Esophagus squamous epithelium (tissue), 4 donors: ENCODE results near the gene OPTN. TPM values are rescaled to one million over a fixed set of nuclear protein-coding genes. Genes with fewer than 3 reads are reported as not detected.

ENCODE experiments used
- small RNA-seq, 4 donors: library from RNA; depleted of rRNA; stranded (forward); fragments of <200 nt; gene quantifications; one replicate each; pipeline ENCODE3, GENCODE V24; 2016
- total RNA-seq, 4 donors: library from RNA; depleted of rRNA; stranded (reverse); fragments of >200 nt; gene quantifications; one replicate each; pipeline ENCODE4 v1.1.0, GENCODE V29; 2016

OPTN gene
- total RNA-seq, 4 donors from 2014 or later, result 23.3 to 46.9 (median 33.6) TPM

Small RNA genes within 50 kb of the gene (small RNA-seq; reads per million reads assigned to genes)
- gene SNRPGP5, result 0 reads per million in 4 donors

Other genes starting within 250 kb of the OPTN start
- 10 to 100 TPM in 3 of 4 donors, 1 to 10 TPM in 1; 5.6 to 34.3 (median 13.4) TPM for gene CCDC3, start 98.5 kb upstream of the OPTN start, total RNA-seq
- gene MCM10, start 61.4 kb downstream of the OPTN start, total RNA-seq, result 1 to 10 TPM; 2.3 to 9.2 (median 4.0) TPM
- gene UCMA, start 134.2 kb downstream of the OPTN start, total RNA-seq, result not detected
- gene PHYH, start 199.9 kb downstream of the OPTN start, total RNA-seq, result 10 to 100 TPM in 1 of 4 donors, 1 to 10 TPM in 3; 4.1 to 14.2 (median 7.5) TPM
- 10 to 100 TPM; 14.5 to 30.9 (median 26.2) TPM for gene SEPHS1, start 248.1 kb downstream of the OPTN start, total RNA-seq